ENCODE data around the gene DDIT3.
"Not testable (repeated sequence)": the region's sequence is repeated elsewhere in the genome, so short reads cannot be mapped to it uniquely, and the experiment has no call there.

DDIT3 gene

DNA sequence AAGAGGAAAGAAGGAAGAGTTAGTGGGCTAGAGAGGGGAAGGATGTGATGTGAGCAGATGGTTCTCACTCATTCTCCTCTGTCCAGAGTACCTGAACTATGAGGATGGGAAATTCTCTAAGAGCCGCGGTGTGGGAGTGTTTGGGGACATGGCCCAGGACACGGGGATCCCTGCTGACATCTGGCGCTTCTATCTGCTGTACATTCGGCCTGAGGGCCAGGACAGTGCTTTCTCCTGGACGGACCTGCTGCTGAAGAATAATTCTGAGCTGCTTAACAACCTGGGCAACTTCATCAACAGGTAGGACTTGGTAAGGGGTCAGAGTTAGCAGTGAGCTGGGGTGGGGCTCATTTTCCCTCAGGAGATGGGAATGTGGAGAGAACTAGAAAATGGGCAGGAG is 7.6 kb downstream of the DDIT3 start:
- Histone ChIP-seq H3K79me2 (ENCODE audit: insufficient read depth, low read length) (no peaks in the 10 kb centered on the region), H3K27ac (ENCODE audit: low read depth, low read length, poor library complexity, severe bottlenecking) (no peak overlapping the region), H3F3A (ENCODE audit: insufficient read depth, low read length) (0 out of 2 replicates have a peak, but pooled peaks cover 3% of the 10 kb centered on the region), H3K4me3 (ENCODE audit: low read depth, low read length, poor library complexity, severe bottlenecking) (no peak overlapping the region), H3K9ac (ENCODE audit: low read length) (no peak overlapping the region), H3K27me3 (ENCODE audit: insufficient read depth, low read length) (no peaks in the 10 kb centered on the region), H3K9me2 (ENCODE audit: low read depth, low read length) (no peaks in the 10 kb centered on the region), H4K20me1 (ENCODE audit: insufficient read depth, low read length) (no peaks in the 10 kb centered on the region), H3K9me3 (ENCODE audit: low read length) (no peaks in the 10 kb centered on the region), H3K4me1 (ENCODE audit: insufficient read depth, low read length, severe bottlenecking) (no peaks in the 10 kb centered on the region), H3K36me3 (ENCODE audit: insufficient read depth, low read length) (peaks cover 87% of the 10 kb centered on the region), H3K4me2 (ENCODE audit: low read length) (no peak overlapping the region), H2AFZ (ENCODE audit: low read length) (no peak overlapping the region)
- TF ChIP-seq, protein P1, sequence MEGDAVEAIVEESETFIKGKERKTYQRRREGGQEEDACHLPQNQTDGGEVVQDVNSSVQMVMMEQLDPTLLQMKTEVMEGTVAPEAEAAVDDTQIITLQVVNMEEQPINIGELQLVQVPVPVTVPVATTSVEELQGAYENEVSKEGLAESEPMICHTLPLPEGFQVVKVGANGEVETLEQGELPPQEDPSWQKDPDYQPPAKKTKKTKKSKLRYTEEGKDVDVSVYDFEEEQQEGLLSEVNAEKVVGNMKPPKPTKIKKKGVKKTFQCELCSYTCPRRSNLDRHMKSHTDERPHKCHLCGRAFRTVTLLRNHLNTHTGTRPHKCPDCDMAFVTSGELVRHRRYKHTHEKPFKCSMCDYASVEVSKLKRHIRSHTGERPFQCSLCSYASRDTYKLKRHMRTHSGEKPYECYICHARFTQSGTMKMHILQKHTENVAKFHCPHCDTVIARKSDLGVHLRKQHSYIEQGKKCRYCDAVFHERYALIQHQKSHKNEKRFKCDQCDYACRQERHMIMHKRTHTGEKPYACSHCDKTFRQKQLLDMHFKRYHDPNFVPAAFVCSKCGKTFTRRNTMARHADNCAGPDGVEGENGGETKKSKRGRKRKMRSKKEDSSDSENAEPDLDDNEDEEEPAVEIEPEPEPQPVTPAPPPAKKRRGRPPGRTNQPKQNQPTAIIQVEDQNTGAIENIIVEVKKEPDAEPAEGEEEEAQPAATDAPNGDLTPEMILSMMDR (IDR thresholded peaks at IDR 0.05; ENCODE audit: low read length) = no peak
- TF ChIP-seq EZH2 (IDR thresholded peaks at IDR 0.05; ENCODE audit: borderline replicate concordance, low read length) = no peak

- Histone ChIP-seq H3K9ac (ENCODE audit: low read length) (no peak overlapping the region), H3F3A (ENCODE audit: insufficient read depth, low read length) (0 out of 2 replicates have a peak, but pooled peaks cover 3% of the 10 kb centered on the region), H3K27ac (ENCODE audit: low read depth, low read length, poor library complexity, severe bottlenecking) (no peak overlapping the region), H2AFZ (ENCODE audit: low read length) (no peak overlapping the region), H3K4me1 (ENCODE audit: insufficient read depth, low read length, severe bottlenecking) (no peaks in the 10 kb centered on the region), H4K20me1 (ENCODE audit: insufficient read depth, low read length) (no peaks in the 10 kb centered on the region), H3K9me2 (ENCODE audit: low read depth, low read length) (no peaks in the 10 kb centered on the region), H3K36me3 (ENCODE audit: insufficient read depth, low read length) (peaks cover 77% of the 10 kb centered on the region), H3K9me3 (ENCODE audit: low read length) (no peaks in the 10 kb centered on the region), H3K4me2 (ENCODE audit: low read length) (no peak overlapping the region), H3K4me3 (ENCODE audit: low read depth, low read length, poor library complexity, severe bottlenecking) (no peak overlapping the region), H3K27me3 (ENCODE audit: insufficient read depth, low read length) (no peaks in the 10 kb centered on the region), H3K79me2 (ENCODE audit: insufficient read depth, low read length) (no peaks in the 10 kb centered on the region)
- TF ChIP-seq, protein P1 (IDR thresholded peaks at IDR 0.05; ENCODE audit: low read length) = no peak
- no peak for TF ChIP-seq EZH2 (IDR thresholded peaks at IDR 0.05; ENCODE audit: borderline replicate concordance, low read length)
These were observed 8.6 kb downstream of the DDIT3 start for GRCh38 chr12:57511588-57512325.

DNA sequence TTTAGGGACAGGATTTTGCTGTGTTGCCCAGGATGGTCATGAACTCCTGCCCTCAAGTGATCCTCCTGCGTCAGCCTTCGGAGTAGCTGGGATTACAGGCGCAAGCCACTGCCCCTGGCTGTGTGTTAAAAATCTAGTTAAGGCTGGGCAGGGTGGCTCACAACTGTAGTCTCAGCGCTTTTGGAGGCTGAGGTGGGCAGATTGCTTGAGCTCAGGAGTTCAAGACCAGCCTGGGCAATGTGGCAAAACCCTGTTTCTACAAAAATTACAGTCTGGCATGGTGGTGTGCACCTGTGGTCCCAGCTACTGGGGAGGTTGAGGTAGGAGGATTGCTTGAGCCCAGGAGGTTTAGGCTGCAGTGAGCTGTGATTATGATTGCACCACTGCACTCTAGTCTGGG is 9.2 kb downstream of the DDIT3 start:
- Histone ChIP-seq H2AFZ (ENCODE audit: low read length) (no peak overlapping the region), H3K27me3 (ENCODE audit: insufficient read depth, low read length) (no peaks in the 10 kb centered on the region), H3F3A (ENCODE audit: insufficient read depth, low read length) (0 out of 2 replicates have a peak, but pooled peaks cover 3% of the 10 kb centered on the region), H3K36me3 (ENCODE audit: insufficient read depth, low read length) (peaks cover 77% of the 10 kb centered on the region), H3K4me2 (ENCODE audit: low read length) (no peak overlapping the region), H4K20me1 (ENCODE audit: insufficient read depth, low read length) (no peaks in the 10 kb centered on the region), H3K9ac (ENCODE audit: low read length) (no peak overlapping the region), H3K9me3 (ENCODE audit: low read length) (no peaks in the 10 kb centered on the region), H3K79me2 (ENCODE audit: insufficient read depth, low read length) (no peaks in the 10 kb centered on the region), H3K4me3 (ENCODE audit: low read depth, low read length, poor library complexity, severe bottlenecking) (no peak overlapping the region), H3K27ac (ENCODE audit: low read depth, low read length, poor library complexity, severe bottlenecking) (no peak overlapping the region), H3K4me1 (ENCODE audit: insufficient read depth, low read length, severe bottlenecking) (no peaks in the 10 kb centered on the region), H3K9me2 (ENCODE audit: low read depth, low read length) (no peaks in the 10 kb centered on the region)
- TF ChIP-seq, protein P1 (IDR thresholded peaks at IDR 0.05; ENCODE audit: low read length) = no peak
- no peak for TF ChIP-seq EZH2 (IDR thresholded peaks at IDR 0.05; ENCODE audit: borderline replicate concordance, low read length)

GRCh38 chr12:57507796-57508195 is 12.5 kb downstream of the DDIT3 start:
- H3K27me3 ChIP-seq (ENCODE audit: insufficient read depth, low read length); H2AFZ ChIP-seq (ENCODE audit: low read length); H3F3A ChIP-seq (ENCODE audit: insufficient read depth, low read length); H3K4me1 ChIP-seq (ENCODE audit: insufficient read depth, low read length, severe bottlenecking); H3K27ac ChIP-seq (ENCODE audit: low read depth, low read length, poor library complexity, severe bottlenecking); H3K4me2 ChIP-seq (ENCODE audit: low read length); H3K9me3 ChIP-seq (ENCODE audit: low read length); H4K20me1 ChIP-seq (ENCODE audit: insufficient read depth, low read length); H3K4me3 ChIP-seq (ENCODE audit: low read depth, low read length, poor library complexity, severe bottlenecking); H3K9ac ChIP-seq (ENCODE audit: low read length); H3K79me2 ChIP-seq (ENCODE audit: insufficient read depth, low read length); H3K9me2 ChIP-seq (ENCODE audit: low read depth, low read length): not testable (repeated sequence)
- H3K36me3 ChIP-seq (ENCODE audit: insufficient read depth, low read length) = peaks cover 78% of the 10 kb centered on the region

DNA sequence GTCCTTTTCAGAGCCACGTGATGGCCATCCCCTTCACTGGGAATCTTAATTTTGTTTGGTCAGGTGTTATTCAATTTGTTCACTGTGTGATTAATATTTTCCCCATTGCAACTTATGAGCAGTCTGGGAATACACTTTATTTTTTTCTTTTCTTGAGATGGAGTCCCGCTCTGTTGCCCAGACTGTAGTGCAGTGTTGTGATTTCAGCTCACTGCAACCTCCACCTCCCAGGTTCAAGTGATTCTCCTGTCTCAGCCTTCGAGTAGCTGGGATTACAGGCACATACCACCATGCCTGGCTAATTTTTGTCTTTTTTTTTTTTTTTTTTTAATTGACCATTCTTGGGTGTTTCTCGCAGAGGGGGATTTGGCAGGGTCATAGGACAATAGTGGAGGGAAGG is 13.8 kb downstream of the DDIT3 start:
- H3K4me1 ChIP-seq (ENCODE audit: insufficient read depth, low read length, severe bottlenecking); H3K4me3 ChIP-seq (ENCODE audit: low read depth, low read length, poor library complexity, severe bottlenecking); H3K27me3 ChIP-seq (ENCODE audit: insufficient read depth, low read length); H3K27ac ChIP-seq (ENCODE audit: low read depth, low read length, poor library complexity, severe bottlenecking); H2AFZ ChIP-seq (ENCODE audit: low read length); H3K9ac ChIP-seq (ENCODE audit: low read length); H3K79me2 ChIP-seq (ENCODE audit: insufficient read depth, low read length); H3K4me2 ChIP-seq (ENCODE audit: low read length); H3K9me3 ChIP-seq (ENCODE audit: low read length); H4K20me1 ChIP-seq (ENCODE audit: insufficient read depth, low read length); H3K9me2 ChIP-seq (ENCODE audit: low read depth, low read length); H3F3A ChIP-seq (ENCODE audit: insufficient read depth, low read length): not testable (repeated sequence)
- H3K36me3 ChIP-seq (ENCODE audit: insufficient read depth, low read length) = peaks cover 78% of the 10 kb centered on the region
